ENCODE results near the gene RASD1.
"Not testable (repeated sequence)": the region's sequence is repeated elsewhere in the genome, so short reads cannot be mapped to it uniquely, and the experiment has no call there.

RASD1 gene

GRCh38 chr17:17468217-17469010 lies 27.8 kb downstream of the RASD1 start:
- no peak for DNase-seq

DNA sequence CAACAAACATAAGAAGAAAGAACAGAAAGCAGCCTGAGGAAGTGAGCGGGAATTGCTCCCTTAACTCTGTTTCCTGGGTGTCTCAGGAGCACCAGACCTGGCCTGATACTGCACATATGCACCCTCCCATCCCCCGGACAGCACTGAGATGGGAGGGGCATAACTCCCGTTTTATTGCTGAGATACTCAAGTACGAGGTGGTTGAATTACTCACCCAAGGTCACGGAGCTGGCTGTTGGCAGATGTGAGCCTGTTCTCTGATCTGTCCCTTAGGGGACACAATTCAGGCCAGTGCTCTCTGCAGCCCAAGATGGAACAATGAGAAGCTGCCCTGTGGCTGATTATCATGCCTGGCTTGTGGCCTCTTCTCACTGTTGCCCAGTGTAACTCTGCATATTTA lies 28.5 kb downstream of the RASD1 start:
- DNase-seq: no peak

DNA sequence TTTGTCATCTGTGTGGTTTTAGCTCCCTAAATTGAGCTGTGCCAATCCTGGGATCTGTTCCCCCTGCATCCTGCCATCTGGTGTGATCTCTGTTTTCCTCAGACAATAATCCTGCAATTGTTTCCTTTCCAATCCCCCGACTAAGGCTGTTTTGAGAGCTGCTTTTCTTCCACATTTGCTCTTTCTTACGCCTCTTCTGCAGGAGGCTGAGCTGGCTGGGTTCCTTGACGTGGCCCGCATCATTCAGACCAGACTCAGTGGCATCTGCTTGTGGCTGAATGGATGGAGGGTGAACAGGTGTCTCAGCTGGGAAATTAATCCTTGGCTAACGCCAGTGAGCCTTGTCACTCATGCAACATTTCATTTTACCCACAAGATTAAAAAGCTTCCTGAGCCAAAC lies 29.2 kb downstream of the RASD1 start:
- DNase-seq: no peak

- no peak for DNase-seq
Measured at GRCh38 chr17:17466511-17466910, 29.7 kb downstream of the RASD1 start.

DNA sequence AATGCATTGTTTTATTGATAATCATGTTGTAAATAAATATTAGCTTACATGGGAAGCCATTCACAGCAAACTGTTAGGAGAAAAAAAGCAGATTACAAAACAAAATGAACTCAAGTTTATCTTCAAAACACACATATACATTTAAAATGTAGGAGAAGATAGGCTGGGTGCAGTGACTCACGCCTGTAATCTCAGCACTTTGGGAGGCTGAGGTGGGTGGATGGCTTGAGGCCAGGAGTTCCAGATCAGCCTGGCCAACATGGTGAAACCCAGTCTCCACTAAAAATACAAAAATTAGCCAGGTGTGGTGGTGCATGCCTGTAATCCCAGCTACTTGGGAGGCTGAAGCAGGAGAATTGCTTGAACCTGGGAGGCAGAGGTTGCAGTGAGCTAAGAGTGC lies 30.3 kb downstream of the RASD1 start:
- DNase-seq: not testable (repeated sequence)

DNA sequence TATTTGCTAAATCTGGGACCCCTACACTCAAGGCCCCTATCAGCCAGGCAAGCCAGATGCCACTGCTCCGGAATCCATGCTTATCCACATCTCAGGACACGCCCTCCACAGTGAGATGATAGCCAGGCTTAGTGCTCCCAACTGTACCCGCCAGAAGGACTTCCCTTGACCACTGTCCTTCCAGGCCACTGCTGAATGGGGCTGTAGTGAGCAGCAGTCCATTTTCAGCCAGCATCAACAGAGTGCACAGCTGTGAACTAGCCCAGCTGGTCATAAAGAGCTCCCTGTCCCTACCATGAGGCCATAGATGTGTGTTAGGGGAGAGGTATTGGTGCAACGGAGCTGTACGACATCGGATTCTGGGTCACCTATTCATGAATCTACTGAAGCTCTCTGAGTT lies 32.4 kb downstream of the RASD1 start:
- DNase-seq: no peak

DNA sequence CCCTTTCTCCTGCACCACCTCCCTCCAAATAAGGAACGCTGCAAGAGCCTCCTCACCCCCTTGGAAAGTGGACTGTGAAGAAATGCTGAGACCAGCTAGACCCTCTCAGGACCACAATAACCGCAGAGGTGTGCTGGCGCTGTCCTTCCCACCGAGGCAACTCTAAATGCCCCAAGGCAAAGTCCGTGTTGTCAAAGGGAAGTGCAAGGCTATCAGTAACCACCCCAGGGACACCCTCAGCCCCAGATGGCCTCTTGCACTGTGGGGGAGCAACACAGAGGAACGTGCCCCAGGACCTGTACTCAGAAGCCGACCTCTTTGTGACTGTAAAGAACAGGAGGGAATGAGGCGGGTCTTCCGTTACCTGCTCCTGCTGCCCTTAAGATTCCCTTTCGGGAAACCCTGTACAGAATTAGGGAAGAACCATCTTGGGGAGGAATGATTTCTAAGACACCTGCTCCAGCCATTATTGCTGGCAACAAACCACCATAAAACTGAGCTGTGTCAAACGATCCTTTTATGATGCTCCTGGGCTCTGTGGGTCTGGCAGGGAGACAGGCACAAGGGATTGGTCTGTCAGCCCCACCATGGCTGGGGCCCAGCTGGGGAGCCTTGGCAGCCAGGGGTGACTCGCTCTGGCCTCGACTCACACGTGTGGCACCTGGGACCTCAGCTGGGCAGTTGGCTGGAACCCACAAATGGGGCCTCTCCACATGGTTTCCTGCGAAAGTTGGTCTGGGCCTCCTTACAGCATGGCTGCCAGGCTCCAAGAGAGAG lies 34.0 kb downstream of the RASD1 start:
- DNase-seq: no peak

DNA sequence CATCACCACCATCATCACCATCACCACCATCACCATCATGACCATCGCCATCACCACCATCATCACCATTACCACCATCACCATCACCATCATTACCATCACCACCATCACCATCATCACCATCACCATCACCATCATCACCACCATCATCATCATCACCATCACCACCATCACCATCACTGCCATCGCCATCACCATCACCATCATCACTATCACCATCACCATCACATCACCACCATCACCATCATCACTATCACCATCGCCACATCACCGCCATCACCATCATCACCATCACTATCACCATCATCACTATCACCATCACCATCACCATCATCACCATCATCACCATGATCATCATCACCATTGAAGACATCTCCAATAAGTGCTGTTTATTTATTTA lies 36.2 kb downstream of the RASD1 start:
- no peak for DNase-seq

- no peak for DNase-seq
Measured at GRCh38 chr17:17457680-17458079, 38.5 kb downstream of the RASD1 start.

DNA sequence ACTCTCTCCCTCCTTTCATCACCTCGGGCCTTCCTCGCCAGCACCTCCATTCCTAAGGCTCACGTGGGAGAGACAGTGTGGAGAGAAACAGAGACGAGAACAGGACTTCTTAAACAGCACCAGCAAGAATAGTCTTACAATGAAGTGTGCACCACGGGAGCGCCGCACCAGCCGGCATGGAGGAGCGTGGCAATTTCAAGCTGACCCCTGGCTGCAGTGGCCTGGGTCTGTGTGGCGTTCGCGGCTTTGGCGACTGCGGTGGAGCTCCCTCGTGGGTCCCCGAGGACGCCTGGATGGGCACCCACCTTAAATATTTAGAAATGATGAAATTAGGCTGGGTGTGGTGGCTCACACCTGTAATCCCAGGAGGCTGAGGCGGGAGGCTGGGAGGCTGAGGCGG lies 39.9 kb downstream of the RASD1 start:
- DNase-seq: no peak

- no peak for DNase-seq
Measured at GRCh38 chr17:17455173-17455572, 41.0 kb downstream of the RASD1 start.

DNA sequence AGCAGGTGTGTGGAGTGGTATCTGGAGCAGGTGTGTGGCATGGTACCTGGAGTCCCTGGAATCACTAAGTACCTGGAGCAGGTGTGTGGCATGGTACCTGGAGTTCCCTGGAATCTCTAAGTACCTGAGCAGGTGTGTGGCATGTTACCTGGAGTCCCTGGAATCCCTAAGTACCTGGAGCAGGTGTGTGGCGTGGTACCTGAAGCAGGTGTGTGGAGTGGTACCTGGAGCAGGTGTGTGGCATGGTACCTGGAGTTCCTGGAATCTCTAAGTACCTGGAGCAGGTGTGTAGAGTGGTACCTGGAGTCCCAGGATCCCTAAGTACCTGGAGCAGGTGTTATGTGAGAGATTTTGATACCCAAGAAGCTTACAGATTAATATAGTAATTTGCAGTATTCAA lies 41.5 kb downstream of the RASD1 start:
- not testable (repeated sequence) for DNase-seq

GRCh38 chr17:17454276-17454675 lies 41.9 kb downstream of the RASD1 start:
- DNase-seq: no peak

- DNase-seq: no peak
Measured at GRCh38 chr17:17453088-17453487, 43.1 kb downstream of the RASD1 start.

- DNase-seq: no peak
Measured at GRCh38 chr17:17448723-17449122, 47.5 kb downstream of the RASD1 start.

DNA sequence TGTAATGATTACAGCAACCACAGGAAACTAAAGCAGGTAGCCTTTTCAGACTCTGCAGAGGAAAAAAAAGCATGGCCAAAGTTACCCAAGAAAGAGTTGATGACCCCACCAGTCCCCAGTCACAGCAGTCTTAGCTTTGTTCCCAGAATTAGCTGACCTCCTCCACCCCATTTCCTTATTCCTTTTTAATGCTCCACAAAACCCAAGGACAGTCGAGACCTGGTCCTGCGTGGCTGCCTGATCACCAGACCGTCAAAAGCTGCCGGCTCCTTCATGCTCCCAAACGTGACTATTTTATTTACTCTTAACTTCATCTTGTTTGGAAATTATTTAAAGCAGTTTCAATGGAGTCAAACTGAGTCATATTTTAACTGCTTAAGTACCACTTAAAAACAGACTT lies 48.1 kb downstream of the RASD1 start:
- DNase-seq: no peak

GRCh38 chr17:17447264-17447663 lies 48.9 kb downstream of the RASD1 start:
- DNase-seq: no peak

- DNase-seq: no peak
Measured at GRCh38 chr17:17446666-17447155, 49.5 kb downstream of the RASD1 start.

DNA sequence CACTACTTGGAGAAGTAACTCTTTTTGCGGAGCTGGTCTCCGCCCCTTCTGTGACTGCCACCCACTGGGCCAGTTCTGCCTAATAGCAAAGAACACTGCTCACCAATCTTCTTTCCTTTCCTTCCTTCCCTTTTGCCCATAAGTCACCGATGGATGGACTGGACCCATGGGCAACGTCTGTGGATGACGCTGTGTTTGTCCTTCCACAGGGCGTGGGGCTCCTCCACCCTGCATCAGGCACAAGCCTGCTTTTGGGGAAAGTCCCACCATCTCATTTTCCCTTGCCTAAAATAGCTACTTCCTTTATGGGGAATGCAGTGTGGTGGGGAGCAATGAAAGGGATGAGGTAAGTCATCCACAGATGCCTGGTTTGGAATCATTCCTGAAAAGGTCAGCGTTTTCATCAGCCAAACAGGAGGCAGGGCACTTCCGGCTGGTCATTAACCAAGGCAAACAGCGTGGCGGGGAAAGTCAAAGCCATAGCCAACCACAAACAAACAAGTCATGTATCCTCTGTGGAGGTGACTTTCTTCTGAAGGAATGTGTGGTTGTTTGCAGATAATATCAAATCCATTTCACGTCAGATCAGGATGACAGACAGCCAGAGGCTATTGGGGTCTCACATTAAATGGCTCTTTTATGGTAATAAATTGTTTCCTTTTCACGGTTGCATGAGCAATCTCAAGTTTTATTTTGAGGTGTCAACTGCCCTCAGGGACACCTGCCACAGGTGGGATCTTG lies 50.1 kb downstream of the RASD1 start:
- DNase-seq: no peak

GRCh38 chr17:17445296-17445924 lies 50.8 kb downstream of the RASD1 start:
- DNase-seq: no peak
